HG03565 (cell line): ENCODE data around the gene TNFRSF4.

Experiments used
- ATAC-seq: cut with Tn5 transposase; IDR thresholded peaks from one replicate; pipeline ENCODE4 v1.9.1; 2021; ENCODE audit warnings: mild to moderate bottlenecking, moderate library complexity; ENCODE audit not compliant: unreplicated experiment

The TNFRSF4 gene

DNA sequence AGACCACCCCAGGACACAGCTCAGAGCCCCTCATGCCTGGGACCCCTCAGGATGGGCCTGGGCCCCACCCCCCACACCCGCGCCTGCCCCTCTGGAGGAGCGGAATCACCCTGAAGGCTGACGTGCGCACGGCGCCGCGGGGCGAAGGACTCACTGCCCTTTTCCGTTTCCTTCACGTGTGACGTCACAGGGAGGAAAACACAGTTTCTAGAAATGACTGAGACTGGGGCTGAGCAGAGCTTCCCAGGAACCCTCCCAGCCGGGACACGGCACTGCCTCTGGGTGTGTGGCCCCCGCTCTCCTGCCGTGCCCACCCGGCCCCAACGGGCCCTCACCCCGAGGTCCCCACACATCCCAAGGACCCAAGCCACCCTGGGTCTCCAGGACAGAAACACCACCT is 5.4 kb upstream of the TNFRSF4 start:
- no peak for ATAC-seq

- no peak for ATAC-seq
Measured at GRCh38 chr1:1218524-1219200, 4.7 kb upstream of the TNFRSF4 start.

GRCh38 chr1:1217621-1218523 is 3.9 kb upstream of the TNFRSF4 start:
- no peak for ATAC-seq

- ATAC-seq, result no peak
Measured at GRCh38 chr1:1216770-1217620, 3.0 kb upstream of the TNFRSF4 start.

GRCh38 chr1:1215881-1216605 is 2.1 kb upstream of the TNFRSF4 start:
- ATAC-seq, result no peak

- no peak for ATAC-seq
Measured at GRCh38 chr1:1215080-1215676, 1.2 kb upstream of the TNFRSF4 start.

DNA sequence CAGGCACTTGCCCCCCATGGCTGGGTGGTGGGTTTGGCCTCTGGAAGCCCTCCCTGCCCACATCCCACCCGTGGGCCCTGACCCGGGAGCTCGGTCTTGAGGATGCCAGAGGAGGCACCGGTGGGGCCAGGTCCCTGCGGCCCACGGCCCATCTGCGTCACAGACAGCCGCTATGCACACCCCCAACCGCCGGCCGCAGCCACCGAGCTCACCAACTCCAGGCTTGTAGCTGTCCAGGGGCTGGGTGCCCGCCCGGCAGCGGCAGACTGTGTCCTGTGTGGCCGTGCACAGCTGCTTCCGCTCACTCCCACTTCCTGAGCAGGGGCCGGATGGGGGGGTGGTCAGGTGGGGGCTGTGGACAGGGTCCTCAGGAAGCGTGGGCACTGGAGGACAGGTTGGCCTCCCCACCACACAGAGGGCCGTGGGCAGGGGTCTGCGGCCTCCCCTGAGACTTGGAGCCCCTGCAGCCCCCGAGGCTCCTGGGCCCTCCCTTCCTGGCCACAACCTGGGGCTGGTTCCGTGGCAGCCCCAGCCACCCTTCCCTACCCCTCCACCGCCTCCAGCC is 1.1 kb downstream of the TNFRSF4 start:
- no peak for ATAC-seq

GRCh38 chr1:1211541-1212441 is 2.2 kb downstream of the TNFRSF4 start:
- no peak for ATAC-seq

GRCh38 chr1:1210726-1211540 is 3.0 kb downstream of the TNFRSF4 start:
- no peak for ATAC-seq

GRCh38 chr1:1208713-1209433 is 5.1 kb downstream of the TNFRSF4 start:
- no peak for ATAC-seq

GRCh38 chr1:1207571-1207892 is 6.4 kb downstream of the TNFRSF4 start:
- ATAC-seq, result no peak

DNA sequence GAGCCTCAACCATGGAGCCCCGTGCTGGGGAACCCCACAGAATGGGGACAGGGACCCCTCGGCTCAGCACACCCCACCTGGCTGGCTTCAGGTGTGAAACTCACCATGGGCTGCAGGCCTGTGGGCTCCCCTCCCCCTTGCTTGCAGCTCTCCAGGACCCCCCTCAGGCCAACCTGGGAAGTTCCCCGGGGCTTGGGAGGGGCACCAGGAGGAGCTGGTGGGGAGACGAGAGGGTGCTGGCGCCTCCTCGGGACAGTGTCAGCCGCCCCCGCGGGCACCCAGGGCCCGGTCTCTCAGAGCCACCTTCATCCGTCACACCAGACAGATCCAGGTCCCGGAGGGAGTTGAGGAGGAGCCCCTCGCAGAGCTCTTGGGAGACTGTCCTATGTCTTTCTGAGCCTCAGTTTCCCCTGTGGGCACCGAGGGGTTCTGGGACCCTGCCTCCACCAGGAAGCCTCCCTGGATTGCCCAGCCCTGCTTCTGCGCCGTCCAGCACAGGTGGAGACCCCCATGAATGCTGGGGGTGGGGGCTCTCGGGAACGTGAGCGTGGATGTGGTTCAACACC is 6.9 kb downstream of the TNFRSF4 start:
- no peak for ATAC-seq

- no peak for ATAC-seq
Measured at GRCh38 chr1:1206376-1206965, 7.5 kb downstream of the TNFRSF4 start, which contains the start of gene TNFRSF18. Gene TNFRSF18 (minus strand): TSS chr1:1206592. CDS start chr1:1206571, 21 bp downstream.

DNA sequence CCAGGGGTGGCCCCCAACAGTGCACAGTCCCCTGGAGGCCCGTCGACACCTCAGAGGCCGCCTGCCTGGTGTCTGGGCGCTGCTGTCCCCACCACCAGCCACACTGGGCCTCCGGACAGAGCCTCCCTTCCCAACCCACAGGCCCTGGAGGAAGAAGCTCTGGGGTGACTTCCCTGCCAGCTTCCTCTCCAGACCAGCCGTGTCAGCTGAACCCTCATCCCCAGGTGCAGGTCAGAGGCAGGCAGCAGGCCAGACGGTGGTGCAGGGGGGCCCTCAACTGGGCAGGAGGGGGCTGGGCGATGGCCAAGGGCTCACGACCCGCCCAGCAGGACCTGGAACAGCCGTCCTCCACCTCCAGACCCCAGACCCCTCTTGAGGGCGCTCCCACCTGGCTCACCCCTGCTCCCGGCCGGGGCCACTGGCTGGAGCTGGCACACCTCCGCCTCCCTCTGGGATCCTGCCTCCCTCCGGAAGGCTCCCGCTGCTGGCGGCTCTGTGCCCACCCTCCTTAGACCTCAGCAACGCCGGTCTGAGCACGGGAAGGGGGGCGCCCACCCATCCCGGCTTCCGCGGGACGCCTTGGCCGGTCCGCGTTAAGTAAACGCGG is 8.1 kb downstream of the TNFRSF4 start:
- ATAC-seq, result no peak

- no peak for ATAC-seq
Measured at GRCh38 chr1:1204998-1205768, 8.8 kb downstream of the TNFRSF4 start.
